Anterior cingulate cortex (tissue), 58 donors: ENCODE data around the gene CLEC16A.

Source experiments
- DNase-seq, 58 donors: peaks; one replicate each; lab custom pipeline; 2025; lab: John Stamatoyannopoulos, UW

CLEC16A gene

GRCh38 chr16:11032000-11032921 is 87.9 kb downstream of the CLEC16A start:
- no peak for DNase-seq

- peak in 7 of 58 donors; percentile 1 to 41 (median 20) for DNase-seq
Measured at GRCh38 chr16:11032922-11033291, 88.5 kb downstream of the CLEC16A start.

GRCh38 chr16:11033629-11034420 is 89.5 kb downstream of the CLEC16A start:
- DNase-seq, result no peak

GRCh38 chr16:11034481-11034931 is 90.1 kb downstream of the CLEC16A start:
- no peak for DNase-seq

- DNase-seq, result no peak
Measured at GRCh38 chr16:11035096-11035495, 90.7 kb downstream of the CLEC16A start.

- DNase-seq, result no peak
Measured at GRCh38 chr16:11036040-11036439, 91.7 kb downstream of the CLEC16A start.

- no peak for DNase-seq
Measured at GRCh38 chr16:11036868-11037410, 92.6 kb downstream of the CLEC16A start.

- no peak for DNase-seq
Measured at GRCh38 chr16:11038305-11038704, 93.9 kb downstream of the CLEC16A start.

- DNase-seq, result no peak
Measured at GRCh38 chr16:11038777-11039176, 94.4 kb downstream of the CLEC16A start.

- no peak for DNase-seq
Measured at GRCh38 chr16:11039726-11040125, 95.4 kb downstream of the CLEC16A start.

GRCh38 chr16:11042191-11042590 is 97.8 kb downstream of the CLEC16A start:
- DNase-seq, result no peak

- no peak for DNase-seq
Measured at GRCh38 chr16:11045441-11045840, 101.1 kb downstream of the CLEC16A start.

GRCh38 chr16:11045846-11046245 is 101.5 kb downstream of the CLEC16A start:
- no peak for DNase-seq

- no peak for DNase-seq
Measured at GRCh38 chr16:11046382-11046931, 102.1 kb downstream of the CLEC16A start.

- DNase-seq, result no peak
Measured at GRCh38 chr16:11047057-11047456, 102.7 kb downstream of the CLEC16A start.

- no peak for DNase-seq
Measured at GRCh38 chr16:11047939-11048800, 103.8 kb downstream of the CLEC16A start.

- no peak for DNase-seq
Measured at GRCh38 chr16:11049396-11050059, 105.2 kb downstream of the CLEC16A start.

GRCh38 chr16:11050536-11050935 is 106.2 kb downstream of the CLEC16A start:
- DNase-seq, result no peak

- DNase-seq, result no peak
Measured at GRCh38 chr16:11050944-11051343, 106.6 kb downstream of the CLEC16A start.
